ENCODE results near the gene SCUBE1. TPM values are rescaled to one million over a fixed set of nuclear protein-coding genes. Genes with fewer than 3 reads are reported as not detected.

SCUBE1 gene
- total and polyA plus RNA-seq, 2 experiments from 2014 or later = not detected

DNA sequence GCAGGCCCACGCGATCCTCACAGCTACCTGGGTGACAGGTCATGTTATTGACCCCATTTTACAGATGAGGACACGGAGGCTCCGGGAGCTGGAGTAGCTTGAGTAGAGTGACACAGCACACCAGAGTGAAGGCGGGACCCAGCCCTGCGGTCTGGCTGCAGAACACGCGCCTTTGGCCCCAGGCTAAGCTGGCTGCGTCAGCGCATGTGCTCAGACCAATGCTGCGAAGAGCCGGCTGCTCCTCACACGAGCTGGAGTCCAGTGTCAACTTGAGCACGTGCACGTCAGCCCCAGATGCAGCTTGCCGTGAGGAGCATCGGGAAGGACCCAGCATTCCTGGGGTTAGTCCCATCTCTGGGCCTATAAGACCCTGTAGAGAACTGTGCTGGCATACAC, 49.9 kb downstream of the SCUBE1 start:
- in situ Hi-C loops (cut with MboI) = no loop called here
- Histone ChIP-seq H4K20me1 (ENCODE audit: insufficient read depth) (no peaks in the 10 kb centered on the region), H3K9me3 (ENCODE audit: low read depth) (no peaks in the 10 kb centered on the region), H3K4me2 (ENCODE audit: unreplicated experiment) (no peak overlapping the region), H3K79me2 (ENCODE audit: insufficient read depth) (no peaks in the 10 kb centered on the region), H2AFZ (no peak overlapping the region), H3K9me2 (ENCODE audit: insufficient read depth) (no peaks in the 10 kb centered on the region), H3K4me3 (no peak overlapping the region), H3K27ac (no peak overlapping the region), H3K4me1 (ENCODE audit: insufficient read depth) (no peaks in the 10 kb centered on the region), H3F3A (ENCODE audit: insufficient read depth) (no peaks in the 10 kb centered on the region), H3K27me3 (replicated peaks; ENCODE audit: insufficient read depth) (peaks cover 10% of the 10 kb centered on the region), H3K36me3 (ENCODE audit: low read depth) (no peaks in the 10 kb centered on the region), H3K9ac (no peak overlapping the region)
- TF ChIP-seq EZH2 (IDR thresholded peaks at IDR 0.05; ENCODE audit: insufficient read depth, poor library complexity, severe bottlenecking) = no peak
- no peak for TF ChIP-seq EZH2phosphoT487 (IDR thresholded peaks at IDR 0.05; ENCODE audit: insufficient read depth, low read depth)
- WGBS, 2 experiments (ENCODE audit: low coverage in 1 of 2, low lambda C conversion rate in 2 of 2, missing lambda C conversion rate in 2 of 2) = 24 to 28% methylated on average over 17 of the region's 17 CpGs
- peak; percentile 77 for DNase-seq

DNA sequence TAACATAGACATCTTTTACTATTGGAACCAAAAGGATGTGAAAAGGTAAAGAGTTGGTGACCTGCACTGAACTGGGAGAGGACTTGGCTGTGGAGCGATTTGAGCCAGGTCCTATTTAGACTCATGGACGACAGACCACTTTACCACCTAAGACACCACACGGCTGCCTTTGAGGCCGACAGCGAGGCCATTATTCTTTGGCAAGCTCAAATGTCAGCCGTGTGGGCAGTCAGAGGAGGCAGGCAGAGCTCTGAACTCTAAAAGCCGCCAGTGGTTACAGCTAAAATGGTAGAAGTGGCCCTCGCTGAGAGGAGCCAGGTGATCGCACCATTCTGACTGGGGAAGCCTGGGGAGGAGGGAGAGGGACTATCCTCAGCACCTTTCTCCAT, 50.5 kb downstream of the SCUBE1 start:
- H3K36me3 ChIP-seq (ENCODE audit: low read depth) = no peaks in the 10 kb centered on the region
- DNase-seq = no peak
- H3K27ac ChIP-seq = no peak overlapping the region
- no peak overlapping the region for H3K9ac ChIP-seq
- no peak overlapping the region for H3K4me2 ChIP-seq (ENCODE audit: unreplicated experiment)
- H3K9me2 ChIP-seq (ENCODE audit: insufficient read depth) = no peaks in the 10 kb centered on the region
- TF ChIP-seq EZH2phosphoT487 (IDR thresholded peaks at IDR 0.05; ENCODE audit: insufficient read depth, low read depth) (no peak), EZH2 (IDR thresholded peaks at IDR 0.05; ENCODE audit: insufficient read depth, poor library complexity, severe bottlenecking) (no peak)
- WGBS, 2 experiments (ENCODE audit: low coverage in 1 of 2, low lambda C conversion rate in 2 of 2, missing lambda C conversion rate in 2 of 2) = 69 to 70% methylated on average over 9 of the region's 9 CpGs
- no peaks in the 10 kb centered on the region for H3K79me2 ChIP-seq (ENCODE audit: insufficient read depth)
- in situ Hi-C loops (cut with MboI) = no loop called here
- H3K4me3 ChIP-seq = no peak overlapping the region
- H3F3A ChIP-seq (ENCODE audit: insufficient read depth) = no peaks in the 10 kb centered on the region
- H4K20me1 ChIP-seq (ENCODE audit: insufficient read depth) = no peaks in the 10 kb centered on the region
- no peaks in the 10 kb centered on the region for H3K9me3 ChIP-seq (ENCODE audit: low read depth)
- peaks cover 7% of the 10 kb centered on the region for H3K27me3 ChIP-seq (replicated peaks; ENCODE audit: insufficient read depth)
- no peaks in the 10 kb centered on the region for H3K4me1 ChIP-seq (ENCODE audit: insufficient read depth)
- H2AFZ ChIP-seq = no peak overlapping the region

DNA sequence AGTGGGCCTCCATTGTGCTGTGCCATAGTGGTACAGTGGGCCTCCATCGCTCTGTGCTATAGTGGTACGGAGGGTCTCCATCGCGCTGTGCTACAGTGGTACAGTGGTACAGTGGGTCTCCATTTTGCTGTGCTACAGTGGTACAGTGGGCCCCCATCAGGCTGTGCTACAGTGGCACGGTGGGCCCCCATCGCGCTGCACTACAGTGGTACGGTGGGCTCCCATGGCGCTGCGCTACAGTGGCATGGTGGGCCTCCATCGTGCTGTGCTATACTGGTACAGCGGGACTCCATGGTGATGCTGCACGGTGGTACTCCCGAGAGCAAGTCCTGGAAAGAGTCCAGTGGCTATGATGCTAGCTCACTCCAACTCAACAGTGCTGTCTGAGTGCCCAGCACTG, 51.8 kb downstream of the SCUBE1 start:
- no peak overlapping the region for H3K27ac ChIP-seq
- H3K27me3 ChIP-seq (replicated peaks; ENCODE audit: insufficient read depth) = no peaks in the 10 kb centered on the region; the same call in 1 of the 2 replicates
- no peaks in the 10 kb centered on the region for H3K9me3 ChIP-seq (ENCODE audit: low read depth)
- no peak overlapping the region for H3K4me2 ChIP-seq (ENCODE audit: unreplicated experiment)
- no peaks in the 10 kb centered on the region for H3F3A ChIP-seq (ENCODE audit: insufficient read depth)
- no peak overlapping the region for H3K9ac ChIP-seq
- in situ Hi-C loops (cut with MboI) = no loop called here
- H3K79me2 ChIP-seq (ENCODE audit: insufficient read depth) = no peaks in the 10 kb centered on the region
- TF ChIP-seq EZH2phosphoT487 (IDR thresholded peaks at IDR 0.05; ENCODE audit: insufficient read depth, low read depth) (no peak), EZH2 (IDR thresholded peaks at IDR 0.05; ENCODE audit: insufficient read depth, poor library complexity, severe bottlenecking) (no peak)
- WGBS, 2 experiments (ENCODE audit: low coverage in 1 of 2, low lambda C conversion rate in 2 of 2, missing lambda C conversion rate in 2 of 2) = 91% methylated on average over 14 of the region's 14 CpGs
- H3K4me3 ChIP-seq = no peak overlapping the region
- no peak overlapping the region for H2AFZ ChIP-seq
- H3K36me3 ChIP-seq (ENCODE audit: low read depth) = no peaks in the 10 kb centered on the region
- H3K4me1 ChIP-seq (ENCODE audit: insufficient read depth) = no peaks in the 10 kb centered on the region
- no peak for DNase-seq
- H3K9me2 ChIP-seq (ENCODE audit: insufficient read depth) = no peaks in the 10 kb centered on the region
- no peaks in the 10 kb centered on the region for H4K20me1 ChIP-seq (ENCODE audit: insufficient read depth)

DNA sequence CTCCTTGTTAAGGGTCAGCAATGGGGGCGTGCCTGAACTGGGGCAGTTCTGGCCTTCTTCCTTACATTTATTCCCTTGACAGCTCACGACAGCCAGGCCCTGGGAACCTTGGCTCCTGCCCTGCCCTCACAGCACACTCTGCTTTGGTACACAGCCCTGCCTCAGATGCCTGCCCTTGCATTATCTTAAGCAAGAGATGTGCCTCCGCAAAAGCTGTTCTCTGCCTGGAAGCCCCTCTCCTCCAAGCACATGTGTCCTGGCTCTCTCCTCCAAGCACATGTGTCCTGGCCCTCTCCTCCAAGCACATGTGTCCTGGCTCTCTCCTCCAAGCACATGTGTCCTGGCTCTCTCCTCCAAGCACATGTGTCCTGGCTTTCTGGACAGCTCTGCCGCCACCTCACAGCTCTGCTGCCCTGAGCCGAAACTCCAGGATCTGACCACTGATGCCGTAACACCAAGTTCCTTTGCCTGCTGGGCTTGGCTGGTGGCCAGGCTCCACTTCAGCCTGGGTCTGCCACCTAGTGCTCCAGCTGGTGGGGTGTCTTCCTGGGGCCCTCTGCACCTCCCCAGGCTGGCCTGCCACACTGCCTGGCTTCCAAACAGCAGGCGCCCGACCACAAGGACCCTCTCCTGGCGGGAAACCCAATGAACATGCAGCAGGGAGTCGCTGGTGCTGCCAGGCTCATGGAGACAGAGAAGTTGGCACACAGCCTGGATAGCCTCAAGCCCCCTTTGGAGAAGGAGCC, 53.0 kb downstream of the SCUBE1 start:
- H3K9me3 ChIP-seq (ENCODE audit: low read depth) = no peaks in the 10 kb centered on the region
- H3K27ac ChIP-seq = no peak overlapping the region
- in situ Hi-C loops (cut with MboI) = no loop called here
- H3K4me1 ChIP-seq (ENCODE audit: insufficient read depth) = no peaks in the 10 kb centered on the region
- peak overlapping the region; percentile 68 for H3K4me2 ChIP-seq (ENCODE audit: unreplicated experiment)
- H3F3A ChIP-seq (ENCODE audit: insufficient read depth) = no peaks in the 10 kb centered on the region
- H2AFZ ChIP-seq = peak overlapping the region; percentile 47; the same call in 1 of the 2 replicates
- no peaks in the 10 kb centered on the region; the same call in 1 of the 2 replicates for H3K27me3 ChIP-seq (replicated peaks; ENCODE audit: insufficient read depth)
- H3K4me3 ChIP-seq = peak overlapping the region; percentile 51; the same call in 1 of the 2 replicates
- H3K9ac ChIP-seq = no peak overlapping the region
- TF ChIP-seq EZH2phosphoT487 (IDR thresholded peaks at IDR 0.05; ENCODE audit: insufficient read depth, low read depth) = no peak
- no peaks in the 10 kb centered on the region for H3K36me3 ChIP-seq (ENCODE audit: low read depth)
- H4K20me1 ChIP-seq (ENCODE audit: insufficient read depth) = no peaks in the 10 kb centered on the region
- H3K79me2 ChIP-seq (ENCODE audit: insufficient read depth) = no peaks in the 10 kb centered on the region
- 27 to 31% methylated on average over 10 of the region's 10 CpGs for WGBS, 2 experiments (ENCODE audit: low coverage in 1 of 2, low lambda C conversion rate in 2 of 2, missing lambda C conversion rate in 2 of 2)
- DNase-seq = peak; percentile 54
- no peaks in the 10 kb centered on the region for H3K9me2 ChIP-seq (ENCODE audit: insufficient read depth)

Data from GM23248 (cell line).